Lower leg skin (tissue), 4 donors: ENCODE measurements around the gene MRPS2. TPM values are rescaled to one million over a fixed set of nuclear protein-coding genes. Genes with fewer than 3 reads are reported as not detected.
A peak's percentile ranks its signal among the peaks of the same experiment; 100 is the strongest.
"Not testable (repeated sequence)": the region's sequence is repeated elsewhere in the genome, so short reads cannot be mapped to it uniquely, and the experiment has no call there.

ENCODE experiments used
- DNase-seq, 2 donors: peaks; one replicate each; pipeline ENCODE4 v3.0.0-alpha.2; 2019; ENCODE audit warnings: low spot score in 2 of 2
- H3K4me3 ChIP-seq: fragments of 200-600 bp; sonication (generic); 2 replicates; pipeline ENCODE4 v1.5.1; 2017; ENCODE audit warnings: mild to moderate bottlenecking, low read depth; ENCODE audit not compliant: poor library complexity, severe bottlenecking
- POLR2A ChIP-seq, 2 donors: fragments of 450-650 bp; IDR thresholded peaks; one replicate each; pipeline ENCODE4 v1.6.1; 2016 to 2017; ENCODE audit warnings: antibody characterized with exemption in 2 of 2, mild to moderate bottlenecking in 1 of 2, moderate library complexity in 1 of 2
- WGBS, 2 donors: methylation state at CpG; one replicate each; pipeline ENCODE4 v1.1.5; 2018; 5-methylcytosine and 5-hydroxymethylcytosine counted together
- intact Hi-C: fragments of 100-400 bp; cut with DNase I; formaldehyde crosslinking; loops from one replicate; pipeline ENCODE4 v1.15.0; 2023; ENCODE audit warnings: low total_unique reads
- total RNA-seq, 4 donors: library from RNA; depleted of rRNA; stranded (reverse); fragments of >200 nt; gene quantifications; one replicate each; pipeline ENCODE4 v1.1.0, GENCODE V29; 2016
- TF ChIP-seq, protein P1 (sequence below), 3 donors: fragments of 450-650 bp; IDR thresholded peaks; one replicate each; pipeline ENCODE4 v1.5.1; 2016; ENCODE audit warnings: antibody characterized with exemption in 3 of 3, mild to moderate bottlenecking in 3 of 3, moderate library complexity in 2 of 3

Gene MRPS2
- 10 to 100 TPM; 41.3 to 61.6 (median 49.7) TPM for total RNA-seq

GRCh38 chr9:135500525-135501260, at the start of gene MRPS2:
MRPS2 (plus strand) TSS chr9:135500682; CDS start chr9:135500711, 29 bp downstream.
- 1% methylated on average over 27 to 47 of the region's 92 CpGs for WGBS, 2 donors
- peak within 1 kb of the TSS; percentile 81 for H3K4me3 ChIP-seq
- DNase-seq: peak; percentile 75 to 97
- intact Hi-C loops: no loop called here
- TF ChIP-seq, protein P1, sequence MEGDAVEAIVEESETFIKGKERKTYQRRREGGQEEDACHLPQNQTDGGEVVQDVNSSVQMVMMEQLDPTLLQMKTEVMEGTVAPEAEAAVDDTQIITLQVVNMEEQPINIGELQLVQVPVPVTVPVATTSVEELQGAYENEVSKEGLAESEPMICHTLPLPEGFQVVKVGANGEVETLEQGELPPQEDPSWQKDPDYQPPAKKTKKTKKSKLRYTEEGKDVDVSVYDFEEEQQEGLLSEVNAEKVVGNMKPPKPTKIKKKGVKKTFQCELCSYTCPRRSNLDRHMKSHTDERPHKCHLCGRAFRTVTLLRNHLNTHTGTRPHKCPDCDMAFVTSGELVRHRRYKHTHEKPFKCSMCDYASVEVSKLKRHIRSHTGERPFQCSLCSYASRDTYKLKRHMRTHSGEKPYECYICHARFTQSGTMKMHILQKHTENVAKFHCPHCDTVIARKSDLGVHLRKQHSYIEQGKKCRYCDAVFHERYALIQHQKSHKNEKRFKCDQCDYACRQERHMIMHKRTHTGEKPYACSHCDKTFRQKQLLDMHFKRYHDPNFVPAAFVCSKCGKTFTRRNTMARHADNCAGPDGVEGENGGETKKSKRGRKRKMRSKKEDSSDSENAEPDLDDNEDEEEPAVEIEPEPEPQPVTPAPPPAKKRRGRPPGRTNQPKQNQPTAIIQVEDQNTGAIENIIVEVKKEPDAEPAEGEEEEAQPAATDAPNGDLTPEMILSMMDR (IDR thresholded peaks at IDR 0.05): no peak
- no peak for TF ChIP-seq POLR2A (IDR thresholded peaks at IDR 0.05)

- peak in 1 of 2 donors; percentile 71 for DNase-seq
- TF ChIP-seq POLR2A (IDR thresholded peaks at IDR 0.05): no peak
- TF ChIP-seq, protein P1 (IDR thresholded peaks at IDR 0.05): no peak
- intact Hi-C loops: no loop called here
- H3K4me3 ChIP-seq: no peak overlapping the region
- WGBS, 2 donors: 91 to 94% methylated on average over 9 to 10 of the region's 10 CpGs
Measured at GRCh38 chr9:135450956-135451355, 49.5 kb upstream of the MRPS2 start.

DNA sequence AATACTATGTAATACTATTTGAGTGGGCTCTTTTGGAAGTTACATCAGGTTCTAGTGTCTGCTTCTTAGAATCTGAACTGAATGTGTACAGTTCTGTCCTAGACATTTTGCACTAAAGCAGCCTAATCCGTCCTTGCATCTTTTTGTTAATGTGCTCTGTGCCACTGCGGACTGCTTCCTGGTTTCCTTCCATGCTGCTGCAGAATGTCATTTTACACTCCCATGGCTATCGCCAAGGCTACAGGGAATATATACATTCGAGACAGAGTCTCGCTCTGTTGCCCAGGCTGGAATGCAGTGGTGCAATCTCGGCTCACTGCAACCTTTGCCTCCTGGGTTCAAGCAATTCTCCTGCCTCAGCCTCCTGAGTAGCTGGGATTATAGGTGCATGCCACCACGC, 48.6 kb upstream of the MRPS2 start:
- H3K4me3 ChIP-seq, intact Hi-C loops: not testable (repeated sequence)
- peak in 1 of 2 donors; percentile 13 for DNase-seq
- 80 to 81% methylated on average over 7 of the region's 7 CpGs for WGBS, 2 donors

DNA sequence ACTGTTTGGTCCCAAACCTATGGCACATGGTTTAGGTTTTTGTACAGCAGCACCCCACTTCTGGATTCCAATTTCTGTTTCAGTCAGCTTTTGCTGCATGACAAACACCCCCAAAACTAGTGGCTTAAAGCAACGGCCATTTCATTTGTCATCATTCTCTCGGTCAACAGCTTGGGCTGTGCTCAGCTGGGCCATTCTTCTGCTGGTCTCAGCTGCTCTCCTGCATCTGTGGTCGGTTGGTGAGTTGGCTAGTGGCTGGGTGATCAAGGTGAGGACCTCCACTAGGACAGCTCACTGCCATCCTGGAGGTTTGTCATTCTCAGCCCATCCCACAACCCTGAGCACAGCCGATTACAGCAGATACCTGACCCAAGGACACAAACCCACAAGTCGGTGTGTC, 45.7 kb upstream of the MRPS2 start:
- TF ChIP-seq POLR2A (IDR thresholded peaks at IDR 0.05): no peak
- TF ChIP-seq, protein P1 (IDR thresholded peaks at IDR 0.05): no peak
- intact Hi-C loops: no loop called here
- 88 to 90% methylated on average over 5 of the region's 5 CpGs for WGBS, 2 donors
- no peak for DNase-seq
- H3K4me3 ChIP-seq: no peak overlapping the region

DNA sequence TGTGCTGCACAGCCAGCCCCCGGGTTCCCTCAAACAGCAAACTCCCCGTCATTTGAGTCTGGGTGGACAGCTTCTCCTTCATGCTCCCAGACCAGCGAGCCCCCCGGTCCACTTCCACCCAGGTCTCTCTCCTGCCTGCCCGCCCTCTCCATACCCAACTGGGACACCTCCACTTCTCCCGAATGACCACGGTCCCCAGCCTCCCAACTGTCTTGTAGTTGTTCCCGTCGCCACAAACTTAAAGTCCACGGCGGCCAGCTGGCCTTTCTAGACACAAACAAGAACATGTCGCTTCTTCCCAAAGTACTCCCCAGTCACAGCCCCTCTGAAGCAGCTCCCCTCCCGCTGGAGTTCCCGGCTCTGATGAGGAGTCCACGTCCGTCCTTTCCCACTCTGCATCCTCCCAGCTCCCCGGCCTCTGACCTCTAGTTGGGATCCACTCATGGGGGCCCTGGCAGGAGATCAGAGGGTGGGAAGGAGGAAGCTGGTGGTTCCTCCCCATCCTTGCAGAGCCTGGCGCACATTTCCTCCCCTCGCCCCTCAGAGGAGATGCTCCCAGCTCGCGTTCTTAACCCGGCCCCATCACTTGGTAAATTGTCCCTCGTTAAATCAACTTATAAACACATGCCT, 45.0 kb upstream of the MRPS2 start:
- WGBS, 2 donors: 69 to 84% methylated on average over 23 of the region's 23 CpGs
- intact Hi-C loops: no loop called here
- no peak for DNase-seq
- H3K4me3 ChIP-seq: no peak overlapping the region
- TF ChIP-seq, protein P1 (IDR thresholded peaks at IDR 0.05): no peak
- no peak for TF ChIP-seq POLR2A (IDR thresholded peaks at IDR 0.05)

- no peak overlapping the region for H3K4me3 ChIP-seq
- no peak for TF ChIP-seq POLR2A (IDR thresholded peaks at IDR 0.05)
- TF ChIP-seq, protein P1 (IDR thresholded peaks at IDR 0.05): no peak
- intact Hi-C loops: no loop called here
- DNase-seq: no peak
- WGBS, 2 donors: 78 to 84% methylated on average over 19 of the region's 19 CpGs
Measured at GRCh38 chr9:135456436-135457104, 43.9 kb upstream of the MRPS2 start.

- 90 to 92% methylated on average over 5 of the region's 5 CpGs for WGBS, 2 donors
- H3K4me3 ChIP-seq, DNase-seq, intact Hi-C loops: not testable (repeated sequence)
Measured at GRCh38 chr9:135458478-135458877, 42.0 kb upstream of the MRPS2 start.
